Activated naive CD8-positive, alpha-beta T cell (primary cell): Measurements from ENCODE around the gene CCDC148.

Source experiments
- H3K27ac Mint-ChIP-seq: one replicate; pipeline ENCODE4 v1.8.0; 2021; ENCODE audit warnings: mixed read lengths
- H3K27me3 Mint-ChIP-seq: one replicate; pipeline ENCODE4 v1.8.0; 2021; ENCODE audit warnings: mixed read lengths
- H3K36me3 Mint-ChIP-seq: one replicate; pipeline ENCODE4 v1.8.0; 2021; ENCODE audit warnings: mixed read lengths
- H3K4me1 Mint-ChIP-seq: one replicate; pipeline ENCODE4 v1.8.0; 2021; ENCODE audit warnings: low read depth, mixed read lengths
- H3K4me3 Mint-ChIP-seq: one replicate; pipeline ENCODE4 v1.8.0; 2021; ENCODE audit warnings: mild to moderate bottlenecking, mixed read lengths
- H3K9me3 Mint-ChIP-seq: one replicate; pipeline ENCODE4 v1.8.0; 2021; ENCODE audit warnings: low read depth, mixed read lengths

Gene CCDC148

DNA sequence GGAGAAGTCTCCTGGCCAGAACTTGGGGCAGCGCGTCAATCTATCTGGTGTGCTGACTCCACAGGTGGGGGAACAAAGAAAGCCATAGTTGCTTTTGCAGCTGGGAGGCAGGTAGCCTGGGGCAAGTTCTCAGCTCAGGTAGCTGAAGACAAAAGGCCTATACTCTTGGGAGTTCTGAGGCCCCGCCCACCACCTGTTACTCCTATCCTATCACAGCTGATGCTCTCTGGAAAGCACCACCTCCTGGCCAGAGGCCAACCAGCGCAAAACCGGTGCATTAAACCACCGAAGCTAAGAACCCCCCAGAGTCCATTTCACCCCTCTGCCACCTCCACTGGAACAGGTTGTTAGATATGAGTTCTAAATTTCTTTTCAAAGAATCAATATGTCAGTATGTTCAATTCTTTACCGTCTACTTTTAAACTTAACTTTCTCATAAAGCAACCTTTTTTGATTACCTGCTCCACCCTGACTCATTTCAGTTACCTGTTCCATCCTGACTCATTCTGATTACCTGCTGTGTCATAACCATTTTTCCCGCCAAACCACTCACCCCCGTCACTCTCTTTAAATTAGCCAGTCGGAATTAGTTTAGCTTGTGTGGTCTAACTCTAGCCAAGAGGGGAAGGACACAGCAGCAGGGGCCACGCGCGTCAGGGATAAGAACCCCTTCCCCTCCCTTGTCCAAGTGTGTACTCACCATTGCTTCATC lies 311.5 kb downstream of the CCDC148 start:
- no peaks in the 10 kb centered on the region for H3K4me1 Mint-ChIP-seq
- H3K4me3 Mint-ChIP-seq = no peak overlapping the region
- no peaks in the 10 kb centered on the region for H3K36me3 Mint-ChIP-seq
- H3K27me3 Mint-ChIP-seq = peaks cover 13% of the 10 kb centered on the region
- H3K27ac Mint-ChIP-seq = no peak overlapping the region
- H3K9me3 Mint-ChIP-seq = peaks cover 7% of the 10 kb centered on the region

GRCh38 chr2:158143703-158144360 lies 312.7 kb downstream of the CCDC148 start:
- Mint-ChIP-seq H3K27ac (no peak overlapping the region), H3K9me3 (peaks cover 7% of the 10 kb centered on the region), H3K36me3 (no peaks in the 10 kb centered on the region), H3K27me3 (peaks cover 14% of the 10 kb centered on the region), H3K4me3 (no peak overlapping the region), H3K4me1 (no peaks in the 10 kb centered on the region)

- peaks cover 7% of the 10 kb centered on the region for H3K9me3 Mint-ChIP-seq
- no peak overlapping the region for H3K27ac Mint-ChIP-seq
- peaks cover 14% of the 10 kb centered on the region for H3K27me3 Mint-ChIP-seq
Measured at GRCh38 chr2:158142568-158143332, 313.8 kb downstream of the CCDC148 start.

DNA sequence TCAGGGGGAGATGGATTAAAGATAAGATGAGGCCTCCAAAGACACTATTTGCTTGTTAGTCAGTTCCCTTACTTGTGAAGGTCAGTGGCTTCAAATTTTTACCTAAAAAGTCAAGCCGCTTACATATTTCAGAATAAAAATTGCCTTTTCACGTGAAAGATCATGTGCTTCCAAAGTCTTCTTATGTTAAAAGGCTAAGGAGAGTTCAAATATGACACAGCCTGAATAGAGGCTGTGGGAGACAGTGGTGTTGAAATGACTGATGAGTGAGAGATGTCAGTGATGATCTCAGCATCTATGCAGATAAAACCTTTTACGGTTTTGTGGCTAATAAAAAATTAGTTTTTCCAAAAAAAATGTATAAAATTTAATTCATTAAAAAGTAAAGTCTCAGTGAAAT lies 314.4 kb downstream of the CCDC148 start:
- no peak overlapping the region for H3K27ac Mint-ChIP-seq
- H3K27me3 Mint-ChIP-seq = peaks cover 14% of the 10 kb centered on the region

More at GRCh38 chr2:158142568-158143332, 313.8 kb downstream of the CCDC148 start:
- H3K36me3 Mint-ChIP-seq = no peaks in the 10 kb centered on the region
- no peaks in the 10 kb centered on the region for H3K4me1 Mint-ChIP-seq
- no peak overlapping the region for H3K4me3 Mint-ChIP-seq

DNA sequence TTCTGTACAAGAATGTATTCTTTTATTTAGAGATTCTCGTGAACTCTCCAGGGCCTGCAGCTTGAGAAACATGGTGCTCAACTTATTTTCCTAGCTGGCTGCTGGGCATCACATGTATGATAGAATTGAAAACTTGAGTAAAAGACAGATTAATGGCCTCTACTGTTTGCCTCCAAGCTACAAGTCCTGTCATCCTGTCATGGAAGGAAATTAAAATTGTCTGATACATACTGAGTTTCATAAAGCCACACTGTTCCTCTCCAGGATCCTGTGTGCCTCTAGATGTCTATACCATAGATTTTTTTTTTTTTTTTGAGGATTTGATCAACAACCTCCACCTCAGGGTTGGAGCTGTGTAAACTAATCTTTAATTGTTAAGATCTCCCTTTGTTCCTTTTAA lies 316.4 kb downstream of the CCDC148 start:
- Mint-ChIP-seq H3K4me1 (no peaks in the 10 kb centered on the region), H3K27me3 (peaks cover 6% of the 10 kb centered on the region), H3K9me3 (no peaks in the 10 kb centered on the region), H3K27ac (no peak overlapping the region), H3K36me3 (no peaks in the 10 kb centered on the region), H3K4me3 (no peak overlapping the region)

More for the DNA sequence above, 314.4 kb downstream of the CCDC148 start:
- H3K36me3 Mint-ChIP-seq = no peaks in the 10 kb centered on the region
- no peak overlapping the region for H3K4me3 Mint-ChIP-seq
- H3K4me1 Mint-ChIP-seq = no peaks in the 10 kb centered on the region
- H3K9me3 Mint-ChIP-seq = peaks cover 7% of the 10 kb centered on the region

DNA sequence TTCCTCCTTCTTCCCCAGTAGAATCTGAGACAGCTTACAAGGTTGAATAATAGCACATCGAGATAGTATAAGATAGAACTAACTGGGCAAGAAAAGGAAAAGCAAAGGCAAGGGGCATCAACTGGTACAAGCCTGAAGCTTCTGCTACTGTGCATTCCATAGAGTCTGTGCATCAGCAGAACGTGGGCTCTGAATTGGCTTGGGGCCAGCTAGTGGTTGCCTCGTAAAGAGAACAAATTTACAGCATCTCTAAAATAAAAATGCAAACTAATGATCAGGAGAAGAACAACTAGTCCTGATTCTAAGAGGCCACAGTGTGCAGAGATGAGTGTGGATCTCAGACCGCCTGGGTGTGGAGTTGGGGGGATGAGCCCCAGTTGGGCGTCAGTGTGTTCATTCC lies 318.3 kb downstream of the CCDC148 start:
- no peaks in the 10 kb centered on the region for H3K9me3 Mint-ChIP-seq

DNA sequence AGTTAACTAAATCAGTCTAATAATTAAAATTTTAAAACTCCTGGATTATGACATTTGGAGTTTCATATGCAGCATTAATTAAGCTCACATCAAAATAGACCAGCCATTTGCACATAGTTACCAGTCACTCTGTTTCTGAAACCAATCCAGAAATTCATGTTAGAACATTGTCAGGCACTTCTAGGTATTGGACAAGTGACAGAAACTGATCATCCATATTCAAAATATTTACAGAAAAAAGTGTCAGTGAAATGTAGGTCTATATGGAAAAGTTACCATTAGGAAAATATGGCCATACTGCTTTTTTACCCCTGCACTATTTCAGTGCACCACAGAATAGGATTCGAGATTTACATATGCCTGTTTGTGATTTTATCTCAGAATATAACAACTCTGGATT lies 321.5 kb downstream of the CCDC148 start:
- peaks cover 8% of the 10 kb centered on the region for H3K27me3 Mint-ChIP-seq
- peaks cover 2% of the 10 kb centered on the region for H3K4me1 Mint-ChIP-seq
- no peaks in the 10 kb centered on the region for H3K36me3 Mint-ChIP-seq
- H3K27ac Mint-ChIP-seq = no peak overlapping the region
- no peaks in the 10 kb centered on the region for H3K9me3 Mint-ChIP-seq
- H3K4me3 Mint-ChIP-seq = no peak overlapping the region

More for the DNA sequence above, 318.3 kb downstream of the CCDC148 start:
- Mint-ChIP-seq H3K27me3 (peaks cover 4% of the 10 kb centered on the region), H3K4me1 (no peaks in the 10 kb centered on the region), H3K27ac (no peak overlapping the region), H3K36me3 (no peaks in the 10 kb centered on the region), H3K4me3 (no peak overlapping the region)

GRCh38 chr2:158134655-158135054 lies 321.9 kb downstream of the CCDC148 start:
- H3K27ac Mint-ChIP-seq = no peak overlapping the region
- no peaks in the 10 kb centered on the region for H3K9me3 Mint-ChIP-seq
- H3K27me3 Mint-ChIP-seq = peaks cover 6% of the 10 kb centered on the region

GRCh38 chr2:158134055-158134454 lies 322.5 kb downstream of the CCDC148 start:
- Mint-ChIP-seq H3K27ac (no peak overlapping the region), H3K4me3 (no peak overlapping the region), H3K27me3 (peaks cover 7% of the 10 kb centered on the region), H3K4me1 (peaks cover 2% of the 10 kb centered on the region), H3K9me3 (no peaks in the 10 kb centered on the region), H3K36me3 (no peaks in the 10 kb centered on the region)

More at GRCh38 chr2:158134655-158135054, 321.9 kb downstream of the CCDC148 start:
- Mint-ChIP-seq H3K4me3 (no peak overlapping the region), H3K36me3 (no peaks in the 10 kb centered on the region), H3K4me1 (peaks cover 2% of the 10 kb centered on the region)

DNA sequence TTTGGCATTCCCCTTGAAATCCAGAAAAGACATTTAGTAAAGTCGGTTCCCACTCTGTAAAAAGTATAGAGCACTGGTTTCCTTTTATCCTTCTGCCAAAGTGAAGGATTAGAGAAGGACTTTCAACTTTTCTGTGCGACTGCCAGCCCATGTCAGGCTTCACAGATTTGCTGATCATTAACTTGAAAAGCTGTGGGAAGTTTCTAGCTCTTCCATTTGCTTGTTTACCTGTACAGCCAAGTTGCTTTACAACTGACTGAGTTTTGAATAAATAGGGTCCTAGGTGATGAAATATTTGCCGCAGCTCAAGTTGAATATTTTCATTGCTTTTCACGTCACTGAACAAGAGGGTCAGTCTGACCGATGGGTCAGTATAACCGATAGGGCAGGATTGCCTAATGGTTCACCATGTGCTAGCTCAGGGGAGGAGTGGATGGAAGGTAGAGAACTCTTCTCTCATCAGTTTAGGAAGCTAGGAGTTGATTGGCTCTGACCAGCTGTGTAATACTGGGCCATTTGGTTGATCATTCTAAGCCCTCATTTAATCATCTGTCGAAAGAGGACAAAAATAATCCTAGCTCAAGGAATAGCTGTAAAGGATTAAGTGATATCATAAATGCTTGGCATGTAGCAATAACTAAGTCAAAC lies 324.5 kb downstream of the CCDC148 start:
- Mint-ChIP-seq H3K4me3 (no peak overlapping the region), H3K27ac (no peak overlapping the region), H3K36me3 (no peaks in the 10 kb centered on the region), H3K9me3 (no peaks in the 10 kb centered on the region), H3K27me3 (peaks cover 8% of the 10 kb centered on the region), H3K4me1 (peaks cover 2% of the 10 kb centered on the region)

GRCh38 chr2:158131483-158131912 lies 325.1 kb downstream of the CCDC148 start:
- Mint-ChIP-seq H3K9me3 (no peaks in the 10 kb centered on the region), H3K27me3 (peaks cover 8% of the 10 kb centered on the region), H3K36me3 (no peaks in the 10 kb centered on the region), H3K4me1 (peaks cover 2% of the 10 kb centered on the region), H3K4me3 (no peak overlapping the region), H3K27ac (no peak overlapping the region)

- no peaks in the 10 kb centered on the region for H3K9me3 Mint-ChIP-seq
- H3K4me3 Mint-ChIP-seq = no peak overlapping the region
- peaks cover 2% of the 10 kb centered on the region for H3K4me1 Mint-ChIP-seq
- H3K27ac Mint-ChIP-seq = no peak overlapping the region
- peaks cover 8% of the 10 kb centered on the region for H3K27me3 Mint-ChIP-seq
- no peaks in the 10 kb centered on the region for H3K36me3 Mint-ChIP-seq
Measured at GRCh38 chr2:158130832-158131473, 325.6 kb downstream of the CCDC148 start.

DNA sequence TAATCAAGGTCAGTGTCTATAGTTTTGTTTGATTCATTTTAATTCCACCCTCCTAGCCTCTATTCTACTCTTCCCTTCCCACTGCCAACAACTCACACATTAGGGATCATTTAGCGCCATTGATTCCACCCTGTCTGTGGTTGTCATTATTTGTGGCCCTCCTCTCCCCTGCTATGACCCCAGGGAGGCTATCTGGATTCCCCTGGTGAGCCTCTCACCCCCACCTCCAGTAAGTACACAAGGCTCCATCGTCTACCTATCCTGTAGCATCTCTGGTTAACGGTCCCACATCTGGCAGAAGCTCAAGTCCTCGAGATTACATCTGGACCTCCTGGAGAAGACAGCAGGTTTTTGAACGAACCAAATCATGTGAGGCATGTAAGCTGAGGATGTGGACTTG lies 327.5 kb downstream of the CCDC148 start:
- H3K27ac Mint-ChIP-seq = no peak overlapping the region
- no peaks in the 10 kb centered on the region for H3K9me3 Mint-ChIP-seq
- H3K4me3 Mint-ChIP-seq = no peak overlapping the region
- peaks cover 8% of the 10 kb centered on the region for H3K27me3 Mint-ChIP-seq
- no peaks in the 10 kb centered on the region for H3K36me3 Mint-ChIP-seq
- H3K4me1 Mint-ChIP-seq = peaks cover 2% of the 10 kb centered on the region

DNA sequence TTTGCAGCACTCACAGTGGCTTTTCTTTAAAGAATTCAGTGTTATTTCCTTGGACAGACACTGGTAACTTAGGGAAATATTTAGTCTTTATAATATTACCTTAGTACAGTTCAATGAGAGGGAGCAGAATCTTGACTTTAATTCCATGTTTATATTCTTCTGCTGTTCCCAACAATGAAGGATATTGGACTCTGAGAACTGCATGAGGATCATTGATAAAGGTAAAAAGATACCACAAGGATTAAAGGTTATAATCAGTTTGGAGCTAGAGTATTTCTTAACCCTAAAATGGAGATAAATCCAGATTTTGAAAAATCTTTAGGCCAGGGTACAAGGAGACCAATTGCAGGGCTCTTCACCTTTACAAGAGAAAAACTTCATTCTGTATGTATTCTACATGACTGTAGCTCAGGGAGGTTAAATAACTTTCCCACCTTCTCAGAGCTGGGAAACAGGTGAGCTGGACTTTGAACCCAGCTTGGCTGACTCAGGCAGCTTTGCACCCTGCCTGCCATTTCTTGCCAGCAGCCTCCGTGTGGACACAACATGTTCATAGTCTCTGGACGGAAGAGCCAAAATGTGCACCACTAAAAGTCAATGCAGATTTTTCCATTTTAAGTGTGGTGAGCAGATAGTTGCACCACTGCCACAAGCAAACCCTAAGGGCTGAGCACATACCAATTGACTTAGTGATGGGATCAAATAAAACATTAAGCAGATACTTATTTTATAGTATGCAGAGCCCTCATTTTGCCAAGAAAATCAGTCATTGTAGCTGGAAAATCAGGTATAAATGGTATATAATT lies 328.2 kb downstream of the CCDC148 start:
- Mint-ChIP-seq H3K27me3 (peaks cover 8% of the 10 kb centered on the region), H3K27ac (no peak overlapping the region), H3K36me3 (no peaks in the 10 kb centered on the region), H3K4me1 (peaks cover 2% of the 10 kb centered on the region), H3K9me3 (no peaks in the 10 kb centered on the region), H3K4me3 (no peak overlapping the region)
